GM19193 (cell line): ENCODE measurements around the gene PTTG2.

Source experiments
- POLR2A ChIP-seq: IDR thresholded peaks from 4 replicates; pipeline ENCODE4 v1.6.1; 2011; ENCODE audit not compliant: insufficient read depth, insufficient read length; ENCODE audit errors: extremely low read depth

Gene PTTG2

DNA sequence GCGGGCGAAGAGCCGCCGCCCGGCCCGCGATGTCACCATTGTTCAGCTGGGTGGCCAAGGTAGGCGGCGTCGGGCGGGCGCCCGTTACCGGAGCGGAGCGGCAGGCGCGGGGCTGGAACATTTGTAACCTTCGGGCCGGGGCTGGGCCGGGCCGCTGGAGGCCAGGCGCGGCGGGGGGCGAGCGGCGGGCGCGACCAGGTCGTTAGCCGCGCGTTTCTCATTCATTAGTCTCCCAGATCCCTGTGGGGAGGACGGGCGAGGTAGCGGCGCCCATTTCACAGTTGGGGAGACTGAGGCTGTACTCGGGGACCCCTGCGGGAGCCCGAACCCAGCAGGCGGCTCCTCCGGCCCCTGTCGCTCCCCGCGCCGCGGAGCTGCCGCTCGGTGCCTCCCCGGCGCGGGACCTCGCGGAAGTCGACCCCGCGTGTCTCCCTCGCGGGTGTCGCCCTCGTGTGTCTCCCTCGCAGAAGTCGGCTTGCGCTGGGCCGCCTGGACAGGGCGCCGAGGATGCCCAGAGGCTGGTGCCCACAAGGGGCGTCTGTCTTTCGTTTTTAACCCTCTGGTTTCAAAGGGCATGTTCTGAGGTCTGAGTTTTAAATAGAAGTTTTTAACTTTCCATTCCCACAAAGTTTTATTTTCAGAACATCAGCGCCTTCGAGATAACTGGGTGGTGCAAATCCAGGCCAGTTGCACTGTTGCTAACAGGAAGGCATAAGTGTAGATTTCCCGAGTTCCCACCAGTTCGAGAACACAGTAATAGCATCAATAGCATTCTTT is 17.5 kb downstream of the PTTG2 start:
- peak; percentile 47 for TF ChIP-seq POLR2A

DNA sequence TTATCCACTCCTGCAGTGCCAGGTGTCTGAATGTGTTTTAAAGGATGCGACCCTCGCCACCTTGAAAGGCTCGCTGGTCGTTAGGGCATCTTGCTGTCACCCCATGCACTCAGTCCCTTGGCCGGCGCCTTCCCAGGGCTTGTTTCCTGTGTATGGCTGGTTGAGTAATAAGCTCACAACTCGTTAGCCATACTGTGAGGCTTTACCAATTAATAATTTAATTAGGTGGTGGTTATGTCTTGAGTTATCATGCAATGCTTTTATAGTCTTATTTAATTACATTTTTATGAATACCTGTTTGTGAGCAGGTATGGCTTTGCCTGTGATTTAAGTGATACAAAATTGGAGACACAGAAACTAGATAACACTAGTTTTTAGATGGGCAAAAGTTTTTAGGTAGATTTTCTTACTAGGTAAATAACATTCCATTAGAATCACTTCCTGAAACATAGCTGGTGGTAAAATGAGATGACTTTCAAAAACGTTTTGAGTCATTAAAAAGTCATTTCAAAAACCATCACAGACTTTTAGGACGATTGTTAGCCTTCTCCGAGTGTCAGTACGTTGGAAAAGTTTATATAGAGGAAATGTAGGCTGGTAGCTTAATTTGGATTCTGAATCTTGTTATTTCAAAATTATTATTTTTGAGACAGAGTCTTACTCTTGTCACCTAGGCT is 18.2 kb downstream of the PTTG2 start:
- TF ChIP-seq POLR2A, result no peak

DNA sequence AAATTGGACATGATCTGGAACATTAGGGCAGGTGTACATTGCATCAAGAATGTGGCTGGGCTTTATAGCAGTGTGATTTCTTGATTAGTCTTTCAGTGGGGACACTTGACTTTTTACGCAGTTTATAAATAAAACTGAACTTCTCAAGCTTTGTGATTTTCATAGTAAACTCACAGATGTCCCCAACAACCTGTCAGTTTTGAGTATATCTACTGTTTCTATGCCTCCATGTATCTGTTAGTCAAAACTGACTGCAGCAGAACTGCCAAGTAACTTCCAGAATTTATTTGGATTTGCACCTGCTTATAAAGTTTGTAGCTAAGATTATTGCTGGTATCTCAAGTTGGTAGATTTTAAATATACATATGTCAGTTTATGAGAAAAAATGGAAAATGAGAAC is 20.0 kb downstream of the PTTG2 start:
- TF ChIP-seq POLR2A, result no peak

DNA sequence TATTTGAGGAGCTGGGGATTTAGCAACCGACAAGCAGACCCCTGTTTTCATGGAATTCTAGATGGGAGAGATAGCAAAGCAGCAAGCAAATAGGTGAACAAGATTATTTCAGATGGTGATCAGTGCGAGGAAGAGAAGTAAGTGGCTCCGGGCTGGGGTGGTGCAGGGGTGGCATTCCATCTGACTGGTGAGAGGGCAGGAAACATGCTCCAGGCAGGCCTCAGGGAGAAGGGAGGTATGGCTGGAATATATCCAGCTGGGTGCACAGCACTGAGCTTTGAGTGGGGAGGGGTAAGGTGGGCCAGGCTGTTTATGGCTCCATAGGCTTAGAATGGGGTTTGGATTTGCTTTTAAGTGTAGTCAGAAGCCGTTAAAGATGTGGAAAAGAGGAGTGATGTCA is 21.2 kb downstream of the PTTG2 start:
- TF ChIP-seq POLR2A, result no peak

DNA sequence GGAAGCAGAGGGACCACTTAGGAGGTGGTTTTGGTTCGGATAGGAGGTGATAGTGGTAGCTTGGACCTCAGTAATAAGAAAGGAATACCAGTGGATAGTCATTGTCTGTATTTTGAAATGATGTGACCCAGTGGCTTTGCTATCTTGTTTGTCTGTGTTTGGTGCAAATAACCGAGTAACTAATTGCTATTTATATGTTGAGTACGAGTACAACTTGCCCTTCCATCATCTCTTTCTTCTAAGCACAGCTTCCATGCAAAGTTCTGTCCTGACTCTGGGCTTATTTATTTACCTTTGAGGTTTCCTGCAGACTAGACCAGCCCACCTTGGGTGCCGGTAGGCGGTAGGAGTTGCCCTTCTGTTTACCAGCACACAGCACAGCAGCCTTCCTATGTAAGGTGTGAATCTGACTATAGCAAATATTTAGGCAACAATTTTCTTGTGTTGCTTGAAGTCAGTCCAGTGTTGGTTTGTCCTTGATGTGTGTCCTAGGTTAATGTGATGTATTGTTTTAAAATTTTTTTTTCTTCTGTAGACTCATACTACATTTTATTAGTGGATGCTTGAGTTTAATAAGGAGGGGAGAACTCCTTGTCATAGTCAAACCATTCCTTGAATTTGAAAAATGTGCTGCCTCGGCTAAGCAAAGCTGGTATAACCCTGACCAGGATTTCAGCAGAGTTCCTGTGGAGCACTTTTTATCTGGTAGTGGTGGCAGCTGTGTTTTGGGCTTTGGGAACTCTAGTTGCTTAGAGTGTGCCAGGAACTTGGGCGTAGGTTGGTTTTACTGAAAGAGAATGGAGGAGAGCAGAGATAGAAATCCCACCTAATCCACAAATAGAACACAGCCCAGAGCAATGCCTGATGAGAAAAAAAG is 21.9 kb downstream of the PTTG2 start:
- TF ChIP-seq POLR2A, result no peak

DNA sequence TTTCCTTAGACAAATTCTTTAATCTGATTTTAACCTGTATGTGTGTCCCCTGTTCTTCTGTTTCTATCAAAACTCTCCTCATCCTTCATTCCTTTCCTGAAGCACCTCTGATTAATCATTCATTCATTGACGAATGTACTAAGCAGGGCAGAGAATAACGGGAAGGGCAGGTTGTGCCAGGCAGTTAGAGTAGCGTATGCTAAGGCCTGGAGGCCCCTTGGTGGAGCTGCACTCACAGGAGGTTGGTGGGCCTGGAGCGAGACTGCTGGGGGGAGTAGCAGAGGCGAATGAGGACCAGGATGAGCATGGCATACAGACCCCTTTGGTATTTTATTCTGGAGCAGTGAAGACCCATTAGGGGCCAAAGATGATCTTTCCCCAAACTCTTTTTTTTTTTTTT is 22.5 kb downstream of the PTTG2 start:
- no peak for TF ChIP-seq POLR2A

DNA sequence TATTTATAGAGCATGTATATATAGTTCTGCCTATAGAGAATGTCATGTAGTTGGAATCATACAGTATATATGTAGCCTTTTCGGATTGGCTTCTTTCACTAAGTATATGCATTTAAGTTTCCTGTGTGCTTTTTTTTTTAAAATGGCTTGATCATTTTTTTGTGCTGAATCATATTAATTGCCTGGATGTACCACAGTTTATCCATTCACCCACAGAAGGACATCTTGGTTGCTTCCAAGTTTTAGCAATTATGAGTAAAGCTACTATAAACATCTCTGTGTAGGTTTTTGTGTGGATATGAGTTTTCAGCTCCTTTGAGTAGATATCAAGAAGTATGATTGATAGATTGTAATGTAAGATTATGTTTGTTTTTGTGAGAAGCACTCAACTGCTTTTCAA is 23.8 kb downstream of the PTTG2 start:
- TF ChIP-seq POLR2A, result no peak

DNA sequence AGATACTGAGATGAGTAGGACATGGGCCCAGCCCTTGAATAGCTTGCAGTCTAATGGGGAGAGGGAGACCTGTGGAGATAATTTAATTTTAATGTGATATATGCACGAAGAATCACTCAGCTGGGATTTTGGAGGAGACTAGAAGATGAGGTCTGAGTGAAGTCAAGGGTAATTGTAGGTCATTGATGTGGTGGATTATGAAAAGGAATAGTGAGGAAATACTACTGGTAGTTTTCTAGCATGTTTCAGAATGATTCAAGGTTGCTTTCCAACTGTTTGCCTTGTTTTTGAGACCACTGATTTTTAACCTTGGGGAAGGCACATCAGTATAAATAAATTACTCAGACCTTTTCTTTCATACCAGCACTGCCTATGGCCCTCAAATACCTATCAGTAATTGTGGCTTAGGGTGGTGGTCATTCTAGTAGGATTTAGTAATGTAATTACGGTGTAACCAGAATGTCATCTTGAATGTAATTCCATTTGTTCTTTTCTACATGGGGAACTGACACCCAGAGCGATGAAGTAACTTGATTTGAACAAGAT is 25.6 kb downstream of the PTTG2 start:
- TF ChIP-seq POLR2A, result no peak

DNA sequence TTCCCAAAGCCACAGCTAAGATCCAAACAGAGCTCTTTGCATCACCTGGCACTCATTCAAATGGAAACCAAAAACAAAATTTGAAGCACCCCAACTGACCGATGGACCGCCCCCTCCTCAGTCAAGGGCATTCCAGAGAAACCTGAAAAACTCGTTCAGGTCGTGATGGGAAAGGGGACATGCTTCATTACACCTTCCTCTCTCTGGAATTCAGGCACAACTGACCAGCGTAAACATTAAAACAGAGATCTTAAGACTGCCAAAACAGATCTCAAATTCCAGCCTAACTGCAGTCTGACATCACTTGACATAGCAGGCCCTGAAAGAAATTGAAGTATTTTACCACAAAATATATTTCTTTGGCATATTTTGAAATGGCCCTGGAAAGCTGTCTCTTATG is 28.5 kb downstream of the PTTG2 start:
- TF ChIP-seq POLR2A, result no peak

DNA sequence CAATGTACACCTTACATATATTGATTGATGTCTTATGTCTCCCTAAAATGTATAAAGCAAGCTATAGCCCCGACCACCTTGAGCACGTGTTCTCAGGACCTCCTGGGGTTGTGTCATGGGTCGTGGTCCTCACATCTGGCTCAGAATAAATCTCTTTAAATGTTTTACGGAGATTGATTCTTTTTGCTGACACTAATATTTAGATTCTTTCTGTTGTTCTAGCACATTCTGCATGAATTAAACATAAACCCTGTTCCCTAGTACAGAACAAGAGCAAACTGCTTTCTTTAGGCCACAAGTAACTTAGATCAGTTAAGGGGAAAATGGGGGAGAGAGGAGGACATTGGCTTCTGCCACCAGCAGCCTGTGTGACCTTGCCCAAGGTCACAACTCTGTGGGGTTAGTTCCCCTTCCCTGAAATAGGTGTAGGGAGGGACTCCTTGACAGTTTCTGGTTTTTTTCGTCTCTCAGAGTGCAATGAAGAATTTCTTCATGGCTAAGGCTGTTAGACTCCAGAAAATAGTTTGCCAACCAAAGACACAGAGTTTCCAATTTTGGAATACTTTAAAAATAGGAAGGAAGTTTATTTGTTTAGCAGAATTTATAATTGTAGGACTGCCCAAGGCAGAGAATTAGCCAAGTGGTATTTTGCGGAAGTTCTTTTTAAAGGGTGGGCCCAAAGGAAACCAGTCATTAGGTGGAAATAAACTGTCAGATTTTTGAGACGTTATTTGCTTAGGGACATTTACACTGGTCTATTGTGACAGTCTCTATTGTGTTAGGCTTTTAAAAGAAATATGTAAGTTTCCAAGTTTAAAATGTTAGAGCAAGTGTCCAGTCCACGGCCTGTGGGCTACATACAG is 29.4 kb downstream of the PTTG2 start:
- TF ChIP-seq POLR2A, result no peak

DNA sequence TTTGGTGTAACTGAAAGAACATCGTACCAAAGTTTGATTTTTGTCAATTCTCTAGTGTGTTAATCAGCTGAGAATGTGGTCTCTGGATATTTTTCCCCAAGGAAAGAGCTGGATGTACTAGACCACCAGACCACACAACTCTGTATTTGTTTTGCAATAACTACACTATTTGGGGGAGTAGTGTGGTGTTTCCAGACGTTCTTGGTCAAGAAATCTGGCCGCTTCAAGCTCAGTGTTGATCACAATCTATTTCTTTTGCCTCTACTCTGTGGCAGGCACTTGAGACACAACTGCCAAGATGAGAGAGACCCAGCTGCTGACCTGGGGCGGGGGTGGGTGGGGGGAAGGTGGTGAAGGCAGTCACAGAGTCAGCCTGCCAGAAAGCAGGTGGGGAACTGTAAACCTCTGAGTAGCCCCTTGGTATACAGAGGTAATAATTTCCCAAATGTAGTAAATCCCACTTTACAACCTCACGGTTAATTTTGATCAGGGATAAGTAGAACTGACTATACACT is 30.6 kb downstream of the PTTG2 start:
- no peak for TF ChIP-seq POLR2A

DNA sequence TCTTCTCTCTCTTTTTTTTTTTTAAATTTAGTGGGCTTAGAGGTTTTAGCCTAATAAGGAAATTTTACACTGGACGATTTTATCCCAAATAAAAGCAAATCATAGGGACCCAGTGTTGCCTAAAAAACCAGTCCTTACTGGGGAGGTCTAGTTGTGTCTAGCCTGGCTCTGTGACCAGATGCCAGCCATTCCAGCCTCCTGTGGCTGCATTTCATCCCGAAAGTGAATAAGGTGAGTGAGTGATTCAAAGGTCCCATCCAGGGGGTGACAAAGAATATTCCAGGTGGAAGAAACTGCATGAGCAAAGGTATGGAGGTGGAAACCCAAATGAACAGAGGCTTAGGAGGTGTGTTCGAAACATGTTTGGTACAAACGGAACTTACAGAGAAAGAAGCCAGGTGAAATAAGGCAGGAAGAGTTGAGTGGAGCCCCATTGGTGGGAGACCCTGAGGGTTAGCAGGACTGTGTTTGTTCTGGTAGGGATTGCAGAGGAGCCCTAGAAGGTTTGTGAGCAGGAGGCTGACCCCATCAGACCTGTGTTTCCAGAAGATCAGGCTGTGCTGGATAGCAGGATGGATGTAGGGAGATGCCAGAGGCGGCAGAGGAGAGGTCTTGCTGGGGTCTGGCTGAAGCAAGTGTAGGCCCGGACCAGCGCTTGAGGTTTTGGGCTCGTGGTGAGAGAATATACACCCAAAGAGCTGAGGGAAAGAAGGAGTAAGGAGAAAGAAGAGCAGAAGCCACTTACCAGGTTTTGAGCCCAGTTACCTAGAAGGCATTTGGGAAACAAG is 31.6 kb downstream of the PTTG2 start:
- no peak for TF ChIP-seq POLR2A

DNA sequence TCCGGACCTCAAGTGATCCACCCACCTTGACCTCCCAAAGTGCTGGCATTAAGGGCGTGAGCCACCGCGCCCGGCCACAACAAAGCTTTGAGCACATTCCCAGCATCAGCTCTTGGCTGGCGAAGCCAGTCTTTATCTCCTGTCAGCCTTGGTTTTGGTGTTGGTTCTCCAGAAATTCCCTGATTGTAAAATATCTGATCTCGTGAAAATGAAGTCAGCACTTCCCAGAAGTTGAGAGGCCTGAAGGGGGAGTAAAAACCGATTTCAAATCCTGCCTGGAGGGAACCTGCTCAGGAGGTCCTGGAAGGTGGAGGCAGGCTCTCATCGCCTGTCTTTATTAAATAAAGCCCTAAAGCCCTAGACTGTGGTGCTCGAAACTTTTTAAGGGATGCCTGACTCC is 33.6 kb downstream of the PTTG2 start:
- no peak for TF ChIP-seq POLR2A
